HCT116 (cell line): ENCODE results near the gene CAPRIN2. TPM values are rescaled to one million over a fixed set of nuclear protein-coding genes. Genes with fewer than 3 reads are reported as not detected.

Experiments used
- ATAC-seq: fragments of 200-7000 bp; cut with Tn5 transposase; 2 replicates; pipeline ENCODE4 v1.9.1; 2020; ENCODE audit warnings: mild to moderate bottlenecking, moderate library complexity
- BruUV-seq: library from RNA; stranded (reverse); fragments of 400-500 nt; replicated peaks from 2 replicates; lab custom pipeline; 2021; lab: Mats Ljungman, UMichigan
- CTCF ChIA-PET: fragments of 300-600 bp; sonication (Branson Sonifier 250); formaldehyde crosslinking; loops from one replicate; lab custom pipeline; 2021; ENCODE audit warnings: antibody characterized with exemption; lab: Charles Lee
- POLR2A ChIA-PET: fragments of 300-600, 350-600 bp; sonication (Branson Sonifier 250); formaldehyde crosslinking; loops from one replicate; lab custom pipeline; 2021; ENCODE audit warnings: antibody characterized with exemption; lab: Charles Lee
- RAD21 ChIA-PET, 2 experiments: fragments of 300-600 bp; sonication (Branson Sonifier 250); formaldehyde crosslinking; loops; one replicate each; lab custom pipeline; 2023; ENCODE audit warnings: low total read pairs in 2 of 2; ENCODE audit not compliant: uncharacterized antibody in 2 of 2, unreplicated experiment in 2 of 2, low non-redundant PET in 1 of 2; lab: Charles Lee
- DNase-seq: peaks from one replicate; pipeline ENCODE4 v3.0.0-alpha.2; 2010; ENCODE audit warnings: low read depth, low spot score
- H2AFZ ChIP-seq: fragments of 200-600 bp; shearing (Covaris generic), sonication (generic); 2 replicates; pipeline ENCODE4 v1.6.1; 2017; ENCODE audit warnings: low read depth, mixed run types, mixed read lengths, antibody characterized with exemption, low read length; ENCODE audit not compliant: poor library complexity, severe bottlenecking
- H3K27ac ChIP-seq: 2 replicates; pipeline ENCODE4 v1.5.1; 2012; ENCODE audit warnings: low read depth, low read length
- H3K27me3 ChIP-seq: fragments of 200-600 bp; sonication (generic); 2 replicates; pipeline ENCODE4 v1.6.1; 2016; ENCODE audit warnings: mixed run types, low read length, mixed read lengths; ENCODE audit not compliant: insufficient read depth
- H3K36me3 ChIP-seq, 2 experiments: fragments of 200-500 bp in 1 of 2; fragments of 200-600 bp in 1 of 2; sonication (Bioruptor generic) in 1 of 2; sonication (generic) in 1 of 2; 2 replicates each; pipeline versions ENCODE4 v1.5.1 to v1.6.1; 2014 to 2016; ENCODE audit warnings: low read length in 2 of 2, inconsistent platforms in 1 of 2, mixed read lengths in 1 of 2, mixed run types in 1 of 2; ENCODE audit not compliant: insufficient read depth in 2 of 2, control insufficient read depth in 1 of 2
- H3K4me1 ChIP-seq, 2 experiments: fragments of 200-600 bp in 1 of 2; sonication (generic) in 1 of 2; 2 replicates each; pipeline versions ENCODE4 v1.5.1 to v1.6.1; 2012 to 2017; ENCODE audit warnings: low read length in 2 of 2, inconsistent platforms in 1 of 2, mild to moderate bottlenecking in 1 of 2, mixed read lengths in 1 of 2, mixed run types in 1 of 2, moderate library complexity in 1 of 2; ENCODE audit not compliant: insufficient read depth in 2 of 2, control insufficient read depth in 1 of 2
- H3K4me2 ChIP-seq: fragments of 200-600 bp; sonication (generic); 2 replicates; pipeline ENCODE4 v1.6.1; 2017; ENCODE audit warnings: mixed run types, low read length, mixed read lengths
- H3K4me3 ChIP-seq, 2 experiments: fragments of 200-600 bp in 1 of 2; sonication (generic) in 1 of 2; replicated peaks in 1 of 2; 2 replicates each; pipeline ENCODE4 v1.5.1; 2011 to 2016; ENCODE audit warnings: low read length in 2 of 2, control low read depth in 1 of 2, low read depth in 1 of 2, mild to moderate bottlenecking in 1 of 2, mixed read lengths in 1 of 2, mixed run types in 1 of 2
- H3K79me2 ChIP-seq: fragments of 200-600 bp; sonication (generic); 2 replicates; pipeline ENCODE4 v1.6.1; 2017; ENCODE audit warnings: mild to moderate bottlenecking, mixed run types, low read length, moderate library complexity, mixed read lengths; ENCODE audit not compliant: insufficient read depth
- H3K9ac ChIP-seq: fragments of 200-600 bp; sonication (generic); 2 replicates; pipeline ENCODE4 v1.6.1; 2016; ENCODE audit warnings: low read length, mixed read lengths
- H3K9me2 ChIP-seq: fragments of 200-600 bp; sonication (generic), shearing (Covaris generic); 2 replicates; pipeline ENCODE4 v1.6.1; 2017; ENCODE audit warnings: mixed run types, mild to moderate bottlenecking, moderate library complexity; ENCODE audit not compliant: insufficient read depth
- H3K9me3 ChIP-seq, 2 experiments: fragments of 200-500 bp in 1 of 2; fragments of 200-600 bp in 1 of 2; sonication (Bioruptor generic) in 1 of 2; sonication (generic) in 1 of 2; 2 replicates each; pipeline ENCODE4 v1.6.1; 2014 to 2017; ENCODE audit warnings: low read length in 2 of 2, mixed read lengths in 2 of 2, inconsistent platforms in 1 of 2, low read depth in 1 of 2, mild to moderate bottlenecking in 1 of 2, mixed run types in 1 of 2, moderate library complexity in 1 of 2; ENCODE audit not compliant: control insufficient read depth in 1 of 2, insufficient read depth in 1 of 2
- H4K20me1 ChIP-seq: fragments of 200-600 bp; sonication (generic), shearing (Covaris generic); 2 replicates; pipeline ENCODE4 v1.6.1; 2017; ENCODE audit warnings: mixed run types, mild to moderate bottlenecking, moderate library complexity; ENCODE audit not compliant: insufficient read depth
- EGR1 ChIP-seq: IDR thresholded peaks from 2 replicates; pipeline ENCODE4 v1.6.1; 2012; ENCODE audit warnings: low read depth
- EZH2 ChIP-seq: fragments of 200-600 bp; sonication (generic); IDR thresholded peaks from 2 replicates; pipeline ENCODE4 v1.6.1; 2017; ENCODE audit warnings: antibody characterized with exemption, mixed run types
- MAX ChIP-seq: IDR thresholded peaks from 2 replicates; pipeline ENCODE4 v1.6.1; 2012
- POLR2A ChIP-seq: IDR thresholded peaks from 2 replicates; pipeline ENCODE4 v1.7.0; 2011; ENCODE audit warnings: borderline replicate concordance; ENCODE audit not compliant: insufficient read depth, insufficient read length; ENCODE audit errors: extremely low read depth
- POLR2AphosphoS5 ChIP-seq: IDR thresholded peaks from 2 replicates; pipeline ENCODE4 v1.6.1; 2011; ENCODE audit warnings: mild to moderate bottlenecking, low read depth, low read length, moderate library complexity
- RAD21 ChIP-seq: IDR thresholded peaks from 2 replicates; pipeline ENCODE4 v1.6.1; 2012; ENCODE audit warnings: low read depth, mild to moderate bottlenecking
- SIN3A ChIP-seq: IDR thresholded peaks from 2 replicates; pipeline ENCODE4 v1.6.1; 2012; ENCODE audit warnings: low read depth
- SP1 ChIP-seq: IDR thresholded peaks from 2 replicates; pipeline ENCODE4 v1.6.1; 2012; ENCODE audit warnings: low read depth
- TCF7L2 ChIP-seq: IDR thresholded peaks from 2 replicates; pipeline ENCODE4 v1.7.0; 2011; ENCODE audit warnings: borderline replicate concordance, inconsistent platforms; ENCODE audit not compliant: insufficient read depth, insufficient read length; ENCODE audit errors: extremely low read depth
- YY1 ChIP-seq: IDR thresholded peaks from 2 replicates; pipeline ENCODE4 v1.6.1; 2011; ENCODE audit warnings: low read length, low read depth, moderate library complexity, mild to moderate bottlenecking; ENCODE audit not compliant: insufficient replicate concordance; ENCODE audit errors: extremely low read depth
- ZFX ChIP-seq: fragments of 450-650 bp; IDR thresholded peaks from 2 replicates; pipeline ENCODE4 v1.6.1; 2017
- intact Hi-C: fragments of 100-400 bp; cut with micrococcal nuclease; formaldehyde crosslinking; loops from 2 replicates; pipeline ENCODE4 v1.10.0; 2022
- total RNA-seq: library from RNA; stranded (reverse); gene quantifications from one replicate; pipeline ENCODE4 v1.2.1, GENCODE V29; 2021; ENCODE audit not compliant: unreplicated experiment

CAPRIN2 gene
- total RNA-seq, 1 experiment from 2014 or later = 30.8 TPM

GRCh38 chr12:30795410-30796312 is 40.9 kb upstream of the CAPRIN2 start:
- no peaks in the 10 kb centered on the region for H3K9me3 ChIP-seq
- H4K20me1 ChIP-seq = no peaks in the 10 kb centered on the region
- no peak overlapping the region for H2AFZ ChIP-seq
- BruUV-seq = TSS peak; percentile 52
- peaks cover 5% of the 10 kb centered on the region; the same call in 1 of the 2 replicates for H3K79me2 ChIP-seq
- RAD21 ChIA-PET = interaction anchor here (0.6 to 1.5 kb wide), 2 partner anchors 38 to 41 kb away, joined by 3 to 4 read pairs; partner anchors contain the start of gene CAPRIN2 (in 1 of the 2)
- H3K9ac ChIP-seq = peak overlapping the region; percentile 82
- intact Hi-C loops = loop anchor here (1.0 to 5.0 kb wide), 2 partner anchors 40 to 98 kb away; partner anchors contain the start of gene IPO8
- ATAC-seq = peak; percentile 67
- DNase-seq = peak; percentile 64
- no peaks in the 10 kb centered on the region for H3K27me3 ChIP-seq
- no peaks in the 10 kb centered on the region for H3K9me2 ChIP-seq
- peak; percentile 93 for TF ChIP-seq TCF7L2
- no peak for TF ChIP-seq EZH2
- no peak for TF ChIP-seq SP1
- no peak for TF ChIP-seq RAD21
- TF ChIP-seq MAX = peak; percentile 51
- TF ChIP-seq SIN3A = peak; percentile 10; the same call in 1 of the 2 replicates
- TF ChIP-seq EGR1 = peak; percentile 87
- TF ChIP-seq ZFX = peak; percentile 59
- no peak for TF ChIP-seq YY1
- peak; percentile 71 for TF ChIP-seq POLR2AphosphoS5
- TF ChIP-seq POLR2A = peak; percentile 43
- H3K4me1 ChIP-seq = peaks cover 30 to 61% of the 10 kb centered on the region in 2 experiments
- peak overlapping the region; percentile 75 to 76 for H3K4me3 ChIP-seq
- POLR2A ChIA-PET = interaction anchor here (0.6 to 3.4 kb wide), 7 partner anchors 7 to 939 kb away, joined by 3 to 27 read pairs (median 3); partner anchors contain the start of gene CAPRIN2
- CTCF ChIA-PET = interaction anchor here (0.7 to 1.3 kb wide), 5 partner anchors 12 to 1276 kb away, joined by 3 to 4 read pairs (median 3); no protein-coding TSS in a partner anchor
- peak overlapping the region; percentile 96 for H3K4me2 ChIP-seq
- peaks cover 0 to 11% of the 10 kb centered on the region in 2 experiments; a peak in 1 of 4 replicates for H3K36me3 ChIP-seq
- H3K27ac ChIP-seq = peak overlapping the region; percentile 99
